Naive B cell (primary cell): ENCODE measurements around the gene SLC25A6. TPM values are rescaled to one million over a fixed set of nuclear protein-coding genes. Genes with fewer than 3 reads are reported as not detected.
"Not testable (repeated sequence)": the region's sequence is repeated elsewhere in the genome, so short reads cannot be mapped to it uniquely, and the experiment has no call there.

Source experiments
- ATAC-seq, 2 donors: fragments of 150-1000 bp; cut with Tn5 transposase; 2 replicates each; pipeline ENCODE4 v1.10.0; 2021; ENCODE audit warnings: low read depth in 2 of 2, mild to moderate bottlenecking in 2 of 2, moderate library complexity in 2 of 2
- DNase-seq: peaks from one replicate; pipeline ENCODE4 v3.0.0; 2022
- H3K27ac Mint-ChIP-seq, 6 donors: one replicate each; pipeline ENCODE4 v1.8.0; 2020 to 2022; ENCODE audit warnings: mild to moderate bottlenecking in 6 of 6, mixed read lengths in 6 of 6, moderate library complexity in 5 of 6, inconsistent platforms in 2 of 6
- H3K27me3 Mint-ChIP-seq, 3 donors: one replicate each; pipeline ENCODE4 v1.8.0; 2021 to 2022; ENCODE audit warnings: mixed read lengths in 3 of 3, mild to moderate bottlenecking in 1 of 3
- H3K36me3 Mint-ChIP-seq, 2 donors: one replicate each; pipeline ENCODE4 v1.8.0; 2020 to 2022; ENCODE audit warnings: mixed read lengths in 2 of 2, inconsistent platforms in 1 of 2, mild to moderate bottlenecking in 1 of 2
- H3K4me1 Mint-ChIP-seq, 3 donors: one replicate each; pipeline ENCODE4 v1.8.0; 2020 to 2022; ENCODE audit warnings: mixed read lengths in 3 of 3, inconsistent platforms in 1 of 3, mild to moderate bottlenecking in 1 of 3, moderate library complexity in 1 of 3
- H3K4me3 Mint-ChIP-seq, 8 donors: one replicate each; pipeline ENCODE4 v1.8.0; 2020 to 2022; ENCODE audit warnings: mild to moderate bottlenecking in 8 of 8, mixed read lengths in 8 of 8, moderate library complexity in 8 of 8, inconsistent platforms in 2 of 8
- H3K9me3 Mint-ChIP-seq, 7 donors: one replicate each; pipeline ENCODE4 v1.8.0; 2020 to 2022; ENCODE audit warnings: mixed read lengths in 7 of 7, mild to moderate bottlenecking in 5 of 7, inconsistent platforms in 2 of 7, moderate library complexity in 1 of 7
- polyA plus RNA-seq, 6 donors: library from polyadenylated mRNA; unstranded; fragments of 300-500 nt; fragmentation: Illumina TruSeq; gene quantifications; one replicate each; pipeline ENCODE4 v1.2.3, GENCODE V29; 2021; ENCODE audit warnings: low read depth in 6 of 6

SLC25A6 gene
- polyA plus RNA-seq, 6 donors from 2014 or later, result 411 to 627 (median 548) TPM

DNA sequence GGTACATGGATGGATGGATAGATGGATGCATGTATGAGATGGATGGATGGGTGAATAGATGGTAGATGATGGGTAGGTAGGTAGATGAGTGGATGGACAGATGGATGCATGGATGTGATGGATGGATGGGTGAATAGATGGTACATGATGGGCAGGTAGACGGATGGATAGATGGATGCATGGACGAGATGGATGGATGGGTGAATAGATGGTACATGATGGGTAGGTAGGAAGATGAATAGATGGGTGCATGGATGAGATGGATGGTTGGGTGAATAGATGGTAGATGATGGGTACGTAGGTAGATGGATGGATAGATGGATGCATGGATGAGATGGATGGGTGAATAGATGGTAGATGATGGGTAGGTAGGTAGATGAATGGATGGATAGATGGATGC is 12.0 kb upstream of the SLC25A6 start:
- not testable (repeated sequence) for H3K27ac Mint-ChIP-seq, DNase-seq, H3K4me3 Mint-ChIP-seq, ATAC-seq, H3K4me1 Mint-ChIP-seq, H3K9me3 Mint-ChIP-seq, H3K27me3 Mint-ChIP-seq, H3K36me3 Mint-ChIP-seq

DNA sequence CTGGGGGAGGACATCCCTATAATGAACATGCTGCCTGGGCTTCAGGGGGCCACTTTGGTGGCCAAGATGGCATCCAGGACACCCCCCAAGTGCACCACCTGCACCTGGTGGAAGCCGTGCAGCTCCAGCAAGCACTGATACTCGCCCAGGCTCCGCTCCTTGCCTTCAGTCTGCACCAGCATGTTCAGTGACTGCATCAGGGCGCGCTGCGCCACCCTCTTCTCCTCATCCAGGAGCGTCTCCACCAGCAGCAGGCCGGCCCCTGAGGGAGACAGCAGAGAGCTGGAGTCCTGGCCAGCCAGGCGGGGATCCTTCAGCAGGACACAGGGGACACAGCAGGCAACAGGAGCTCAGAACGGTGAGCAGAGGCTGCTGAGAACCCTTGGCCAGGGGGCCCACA is 11.3 kb upstream of the SLC25A6 start:
- H3K27ac Mint-ChIP-seq, result no peak overlapping the region
- no peaks in the 10 kb centered on the region for H3K27me3 Mint-ChIP-seq
- no peaks in the 10 kb centered on the region for H3K36me3 Mint-ChIP-seq
- H3K4me1 Mint-ChIP-seq, result peaks cover 0 to 6% (median 0%) of the 10 kb centered on the region in 3 donors
- no peak overlapping the region for H3K4me3 Mint-ChIP-seq
- no peaks in the 10 kb centered on the region for H3K9me3 Mint-ChIP-seq
- DNase-seq (no peak), ATAC-seq (no peak)

DNA sequence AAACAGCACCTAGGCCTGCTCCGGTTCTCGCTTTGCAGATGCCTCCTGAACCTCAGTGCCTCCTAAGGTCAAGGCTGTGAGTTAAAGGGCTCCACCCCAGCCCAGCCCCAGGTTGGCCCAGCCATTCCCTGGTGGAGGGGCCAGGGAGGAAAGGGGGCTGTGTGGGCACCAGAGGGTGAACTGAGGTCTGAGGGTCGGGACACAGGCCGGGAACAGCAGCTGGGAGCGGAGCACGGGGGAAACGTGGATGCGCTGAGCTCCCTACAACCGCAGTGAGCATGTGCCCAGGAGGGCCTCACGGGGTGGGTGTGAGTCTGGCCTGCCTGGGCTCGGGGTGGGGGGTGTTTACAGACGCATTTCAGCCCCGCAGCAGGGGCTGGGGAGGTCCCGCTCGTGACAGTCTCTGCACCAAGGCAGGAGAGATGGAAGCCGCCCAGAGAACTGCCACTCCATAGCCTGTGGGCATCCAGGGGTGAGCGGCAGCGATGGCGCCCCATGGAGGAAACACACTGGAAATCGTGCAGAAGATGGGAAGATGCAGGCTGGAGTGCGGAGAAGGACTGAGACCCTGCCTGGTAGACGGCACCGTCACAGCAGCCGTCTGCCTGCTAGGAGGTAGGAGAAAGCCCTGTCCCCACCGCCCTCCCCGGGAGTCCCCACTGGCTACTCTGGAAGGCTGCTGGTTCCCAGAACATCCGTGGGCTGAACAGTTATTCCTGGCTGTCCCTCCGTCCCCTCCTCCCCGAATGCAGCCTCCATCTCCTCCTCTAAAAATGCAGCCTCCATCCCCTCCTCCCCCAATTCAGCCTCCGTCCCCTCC is 9.9 kb upstream of the SLC25A6 start:
- Mint-ChIP-seq H3K36me3 (no peaks in the 10 kb centered on the region), H3K27me3 (no peaks in the 10 kb centered on the region), H3K4me3 (no peak overlapping the region), H3K9me3 (no peaks in the 10 kb centered on the region), H3K4me1 (peaks cover 0 to 6% (median 0%) of the 10 kb centered on the region in 3 donors), H3K27ac (no peak overlapping the region)
- ATAC-seq (no peak), DNase-seq (no peak)

DNA sequence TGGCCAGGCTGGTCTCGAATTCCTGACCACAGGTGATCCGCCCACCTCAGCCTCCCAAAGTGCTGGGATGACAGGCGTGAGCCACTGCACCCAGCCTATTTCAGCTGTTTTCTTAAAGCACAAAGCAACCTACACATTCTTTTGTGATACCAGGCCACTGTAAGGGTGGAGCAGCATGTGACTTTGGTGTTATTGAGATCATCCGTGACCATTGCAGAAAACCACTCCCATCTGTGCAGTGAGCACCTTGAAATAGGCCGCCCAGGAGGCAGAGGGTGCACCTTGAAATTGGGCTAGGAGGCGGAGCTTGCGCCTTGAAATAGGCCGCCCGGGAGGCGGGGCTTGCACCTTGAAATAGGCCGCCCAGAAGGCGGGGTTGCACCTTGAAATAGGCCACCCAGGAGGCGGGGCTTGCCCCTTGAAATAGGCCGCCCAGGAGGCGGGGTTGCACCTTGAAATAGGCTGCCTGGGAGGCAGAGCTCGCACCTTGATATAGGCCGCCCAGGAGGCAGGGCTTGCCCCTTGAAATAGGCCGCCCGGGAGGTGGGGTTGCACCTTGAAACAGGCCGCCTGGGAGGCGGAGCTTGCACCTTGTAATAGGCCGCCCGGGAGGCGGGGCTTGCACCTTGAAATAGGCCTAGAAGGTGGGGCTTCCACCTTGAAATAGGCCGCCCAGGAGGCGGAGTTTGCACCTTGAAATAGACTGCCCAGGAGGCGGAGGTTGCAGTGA is 9.0 kb upstream of the SLC25A6 start:
- peak overlapping the region in 1 of 6 donors; percentile 60 for H3K27ac Mint-ChIP-seq
- ATAC-seq, result no peak

DNA sequence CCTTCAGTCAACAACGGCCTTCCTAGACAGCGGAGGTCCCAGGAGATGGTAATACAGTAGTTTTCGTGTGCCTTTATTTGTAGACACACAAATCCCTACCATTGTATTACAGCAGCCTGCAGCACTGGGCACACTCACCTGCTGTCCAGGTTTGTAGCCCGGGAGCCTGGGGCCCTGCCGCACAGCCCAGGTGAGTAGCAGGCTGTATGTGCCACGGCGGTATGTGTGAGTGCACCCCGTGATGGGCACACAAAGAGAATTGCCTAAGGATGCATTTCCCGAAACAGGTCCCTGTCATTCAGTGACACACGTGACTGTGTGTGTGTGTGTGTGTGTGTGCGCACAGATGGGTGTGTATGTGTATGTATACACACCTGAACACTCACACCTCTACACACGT is 8.1 kb upstream of the SLC25A6 start:
- H3K9me3 Mint-ChIP-seq, result peaks cover 0 to 5% (median 0%) of the 10 kb centered on the region in 7 donors
- no peaks in the 10 kb centered on the region for H3K27me3 Mint-ChIP-seq
- peak overlapping the region in 1 of 8 donors; percentile 40 for H3K4me3 Mint-ChIP-seq
- no peak overlapping the region for H3K27ac Mint-ChIP-seq
- DNase-seq (no peak), ATAC-seq (no peak)
- H3K4me1 Mint-ChIP-seq, result peaks cover 11 to 18% (median 12%) of the 10 kb centered on the region in 3 donors
- H3K36me3 Mint-ChIP-seq, result peaks cover 5 to 10% of the 10 kb centered on the region in 2 donors

More for the DNA sequence above, 9.0 kb upstream of the SLC25A6 start:
- Mint-ChIP-seq H3K4me1 (peaks cover 3 to 10% (median 5%) of the 10 kb centered on the region in 3 donors), H3K27me3 (no peaks in the 10 kb centered on the region), H3K9me3 (no peaks in the 10 kb centered on the region), H3K4me3 (no peak overlapping the region), H3K36me3 (peaks cover 2 to 3% of the 10 kb centered on the region in 2 donors)
- DNase-seq, result no peak

DNA sequence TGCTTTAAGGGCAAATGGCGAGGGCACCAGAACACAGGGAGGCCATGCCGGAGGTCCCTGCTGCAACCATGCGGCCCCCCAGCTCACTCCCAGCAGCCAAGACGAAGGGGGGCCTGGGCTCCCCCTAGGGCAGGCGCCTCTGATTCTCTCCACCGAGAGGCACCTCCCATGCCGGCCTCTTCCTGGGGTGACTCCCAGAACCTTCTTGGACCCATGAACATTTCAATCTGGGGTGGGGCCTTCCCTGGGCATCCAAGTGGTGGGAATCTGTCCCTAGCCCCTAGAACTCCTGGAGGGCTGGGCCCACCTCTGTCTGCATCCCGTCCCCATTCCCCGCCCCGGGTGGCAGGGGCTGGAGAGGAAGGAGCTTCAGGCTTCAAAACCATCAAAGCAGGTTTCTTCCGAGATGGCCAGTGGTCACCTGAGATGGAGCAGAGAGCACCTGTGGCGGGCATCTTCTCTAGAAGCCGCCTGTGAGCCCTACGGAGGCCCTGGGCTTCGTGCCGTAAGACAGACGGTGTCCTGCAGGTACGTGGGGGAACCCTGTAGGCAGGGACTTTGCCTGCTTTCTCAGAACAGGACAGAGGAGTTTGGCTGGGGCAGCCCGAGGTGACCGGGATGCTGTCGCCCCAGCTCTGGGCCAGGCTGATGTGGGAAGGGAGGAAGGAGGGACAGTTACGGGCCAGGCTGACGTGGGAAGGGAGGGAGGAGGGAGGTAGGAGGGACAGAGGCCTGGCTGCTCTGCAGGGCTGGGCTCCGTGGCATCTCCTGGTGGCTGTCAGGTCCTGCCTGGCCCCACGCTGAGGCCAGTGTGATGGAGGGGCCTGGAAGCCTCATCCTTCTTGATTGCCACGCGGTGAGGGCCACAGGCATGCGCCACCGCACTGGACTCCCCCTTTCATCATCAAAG is 6.8 kb upstream of the SLC25A6 start:
- Mint-ChIP-seq H3K27me3 (no peaks in the 10 kb centered on the region), H3K4me1 (peaks cover 19 to 29% (median 22%) of the 10 kb centered on the region in 3 donors), H3K4me3 (peak overlapping the region in 1 of 8 donors; percentile 61), H3K36me3 (peaks cover 5 to 10% of the 10 kb centered on the region in 2 donors), H3K27ac (no peak overlapping the region), H3K9me3 (peaks cover 0 to 5% (median 0%) of the 10 kb centered on the region in 7 donors)
- ATAC-seq, result no peak
- no peak for DNase-seq

DNA sequence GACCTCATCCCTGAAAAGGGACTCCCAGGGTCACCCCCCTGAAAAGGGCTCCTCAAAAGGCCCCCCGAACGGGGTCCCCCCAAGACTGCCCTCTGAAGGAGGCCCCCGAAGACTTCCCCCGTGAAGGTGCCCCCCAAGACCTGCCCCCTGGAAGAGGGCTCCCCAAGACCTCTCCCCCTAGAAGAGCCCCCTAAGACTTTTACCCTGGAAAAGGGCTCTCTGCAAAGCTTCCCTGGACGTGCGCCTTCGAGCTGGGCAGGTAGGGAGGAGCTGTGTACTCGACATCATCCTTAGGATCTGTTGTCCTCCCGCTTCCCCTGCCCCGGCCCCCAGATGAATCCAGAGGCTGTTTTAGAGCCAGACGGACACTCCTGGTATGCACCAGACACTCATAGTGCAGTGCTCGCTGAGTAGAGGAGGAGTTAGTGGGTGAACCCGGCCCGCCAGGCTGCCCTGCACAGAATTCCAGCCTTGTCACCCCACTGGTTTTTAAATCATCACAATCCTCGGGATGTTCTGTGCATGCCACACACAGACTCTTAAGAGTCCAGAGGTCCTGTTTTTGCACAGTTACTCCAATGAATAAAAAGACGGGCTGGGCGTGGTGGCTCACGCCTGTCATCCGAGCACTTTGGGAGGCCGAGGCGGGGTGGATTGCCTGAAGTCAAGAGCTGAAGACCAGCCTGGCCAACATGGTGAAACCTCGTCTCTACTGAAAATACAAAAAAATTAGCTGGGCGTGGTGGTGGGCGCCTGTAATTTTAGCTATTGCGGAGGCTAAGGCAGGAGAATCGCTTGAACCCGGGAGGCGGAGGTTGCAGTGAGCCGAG is 5.7 kb upstream of the SLC25A6 start:
- peaks cover 5 to 10% of the 10 kb centered on the region in 2 donors for H3K36me3 Mint-ChIP-seq
- peaks cover 0 to 5% (median 0%) of the 10 kb centered on the region in 7 donors for H3K9me3 Mint-ChIP-seq
- no peaks in the 10 kb centered on the region for H3K27me3 Mint-ChIP-seq
- peak overlapping the region in 2 of 8 donors; percentile 22 to 66 for H3K4me3 Mint-ChIP-seq
- DNase-seq, result no peak
- peaks cover 28 to 37% (median 30%) of the 10 kb centered on the region in 3 donors for H3K4me1 Mint-ChIP-seq
- ATAC-seq, result no peak
- H3K27ac Mint-ChIP-seq, result no peak overlapping the region

DNA sequence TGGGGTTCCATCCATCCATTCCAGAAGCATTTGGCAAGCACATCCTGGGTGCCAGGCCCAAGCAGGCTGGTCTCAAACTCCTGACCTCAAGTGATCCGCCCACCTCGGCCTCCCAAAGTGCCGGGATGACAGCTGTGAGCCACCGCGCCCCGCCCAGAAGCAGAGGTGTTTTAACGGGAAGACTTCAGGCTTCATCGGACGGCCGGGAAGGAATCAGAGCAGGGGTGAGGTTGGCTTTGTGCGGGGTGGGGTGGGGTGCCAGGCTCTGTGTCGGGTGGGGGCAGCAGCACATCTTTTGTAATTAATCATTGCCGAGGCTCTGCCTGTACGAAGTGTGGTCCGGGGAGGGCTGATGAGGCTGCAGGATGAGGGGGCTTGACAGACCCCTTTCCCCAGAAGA is 5.1 kb upstream of the SLC25A6 start:
- H3K4me1 Mint-ChIP-seq, result peaks cover 28 to 37% (median 30%) of the 10 kb centered on the region in 3 donors
- H3K36me3 Mint-ChIP-seq, result peaks cover 5 to 10% of the 10 kb centered on the region in 2 donors
- peak overlapping the region in 1 of 8 donors; percentile 7 for H3K4me3 Mint-ChIP-seq
- H3K9me3 Mint-ChIP-seq, result peaks cover 0 to 5% (median 0%) of the 10 kb centered on the region in 7 donors
- DNase-seq (no peak), ATAC-seq (no peak)
- no peak overlapping the region for H3K27ac Mint-ChIP-seq
- no peaks in the 10 kb centered on the region for H3K27me3 Mint-ChIP-seq

DNA sequence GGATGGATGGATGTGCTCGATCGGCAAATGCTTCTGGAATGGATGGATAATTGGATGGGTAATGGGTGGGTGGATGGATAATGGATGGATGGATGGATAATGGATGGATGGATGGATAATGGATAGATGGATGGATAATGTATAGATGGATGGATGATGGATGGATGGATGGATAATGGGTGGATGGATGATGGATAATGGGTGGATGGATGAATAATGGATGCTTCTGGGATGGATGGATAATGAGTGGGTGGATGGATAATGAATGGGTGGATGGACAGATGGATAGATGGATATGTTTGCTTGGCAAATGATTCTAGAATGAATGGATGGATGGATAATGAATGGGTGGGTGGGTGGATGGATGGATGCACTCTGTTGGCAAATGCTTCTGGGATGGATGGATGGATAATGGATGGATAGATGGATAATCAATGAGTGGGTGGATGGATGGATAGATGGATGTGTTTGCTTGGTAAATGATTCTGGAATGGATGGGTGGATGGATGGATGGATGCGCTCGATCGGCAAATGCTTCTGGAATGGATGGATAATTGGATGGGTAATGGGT is 3.8 kb upstream of the SLC25A6 start:
- Mint-ChIP-seq H3K27me3 (no peaks in the 10 kb centered on the region), H3K36me3 (peaks cover 5 to 10% of the 10 kb centered on the region in 2 donors), H3K27ac (peak overlapping the region in 2 of 6 donors; percentile 49 to 68), H3K9me3 (peaks cover 0 to 5% (median 0%) of the 10 kb centered on the region in 7 donors), H3K4me1 (peaks cover 28 to 37% (median 36%) of the 10 kb centered on the region in 3 donors), H3K4me3 (peak overlapping the region in 3 of 8 donors; percentile 2 to 52 (median 33))
- ATAC-seq (no peak), DNase-seq (no peak)

DNA sequence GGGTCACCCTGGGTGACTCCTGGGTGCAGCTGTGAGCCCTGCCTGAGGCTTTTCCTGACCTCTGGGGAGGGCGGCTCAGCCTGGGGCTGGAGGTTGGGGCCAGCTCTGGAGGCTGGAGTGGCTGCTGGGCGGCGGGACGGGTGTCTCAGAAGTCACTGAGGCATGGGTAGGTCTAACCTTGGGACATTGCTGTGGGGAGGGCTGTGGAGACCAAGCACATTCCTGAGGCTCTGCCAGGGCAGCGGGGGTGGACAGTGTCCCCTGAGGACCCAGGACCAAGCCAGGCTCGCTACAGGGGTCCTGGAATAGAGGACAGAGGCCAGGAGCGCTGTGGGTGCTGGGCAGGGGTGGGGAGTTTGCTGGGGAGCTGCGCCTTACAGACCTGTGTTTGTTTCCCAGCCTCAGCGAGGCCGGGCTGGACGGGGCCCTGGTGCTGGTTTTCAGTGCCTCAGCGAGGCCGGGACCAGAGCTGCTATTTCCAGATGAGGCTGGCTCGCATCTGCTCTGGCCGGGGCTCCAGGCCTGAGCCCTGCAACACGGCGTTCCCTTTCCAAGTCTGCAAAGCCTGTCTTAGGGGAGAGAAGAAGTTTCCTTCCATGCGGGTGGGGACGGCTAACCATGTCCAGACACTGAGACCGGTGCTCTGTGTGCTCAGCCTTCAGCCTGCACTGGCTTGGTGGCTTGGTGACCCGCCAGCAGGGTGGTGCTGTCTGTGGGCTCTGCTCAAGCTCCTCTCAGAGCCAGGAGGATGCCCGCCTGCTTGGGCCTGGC is 3.0 kb upstream of the SLC25A6 start:
- DNase-seq, result no peak
- no peak for ATAC-seq
- H3K4me1 Mint-ChIP-seq, result peaks cover 28 to 39% (median 37%) of the 10 kb centered on the region in 3 donors
- H3K4me3 Mint-ChIP-seq, result peak overlapping the region in 6 of 8 donors; percentile 42 to 93 (median 76)
- H3K36me3 Mint-ChIP-seq, result peaks cover 5 to 10% of the 10 kb centered on the region in 2 donors
- peak overlapping the region in 1 of 6 donors; percentile 96 for H3K27ac Mint-ChIP-seq
- no peaks in the 10 kb centered on the region for H3K27me3 Mint-ChIP-seq
- peaks cover 0 to 5% (median 0%) of the 10 kb centered on the region in 7 donors for H3K9me3 Mint-ChIP-seq

DNA sequence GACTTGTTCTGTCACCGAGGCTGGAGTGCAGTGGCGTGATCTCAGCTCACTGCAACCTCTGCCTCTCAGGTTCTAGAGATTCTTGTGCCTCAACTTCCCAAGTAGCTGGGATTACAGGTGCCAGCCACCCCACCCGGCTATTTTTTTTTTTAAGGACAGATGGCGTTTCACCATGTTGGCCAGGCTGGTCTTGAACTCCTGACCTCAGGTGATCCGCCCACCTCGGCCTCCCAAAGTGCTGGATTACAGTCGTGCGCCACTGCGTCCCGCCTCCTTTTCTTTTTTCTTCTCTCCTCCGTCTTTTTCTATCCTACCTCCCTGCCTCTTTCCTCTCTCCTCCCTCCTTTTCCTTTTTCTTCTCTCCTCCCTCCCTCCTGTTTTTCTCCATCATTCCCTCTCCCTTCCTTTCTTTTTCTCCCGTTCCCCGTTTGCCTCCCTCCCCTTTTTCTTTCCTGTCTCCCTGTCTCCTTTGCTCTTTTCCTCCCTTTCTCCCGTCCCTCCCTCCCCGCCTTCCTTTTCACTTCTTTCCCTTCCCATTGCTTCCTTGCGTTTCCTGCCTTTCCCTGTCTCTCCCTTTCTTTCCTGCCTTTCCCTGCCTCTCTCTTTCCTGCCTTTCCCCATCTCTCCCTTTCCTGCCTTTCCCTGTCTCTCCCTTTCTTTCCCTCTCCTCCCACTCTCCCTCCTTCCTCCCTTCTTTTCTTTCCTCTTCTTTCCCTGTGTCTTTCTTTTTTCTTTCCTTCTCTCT is 2.1 kb upstream of the SLC25A6 start:
- Mint-ChIP-seq H3K36me3 (peaks cover 5 to 10% of the 10 kb centered on the region in 2 donors), H3K27me3 (no peaks in the 10 kb centered on the region), H3K9me3 (peaks cover 0 to 5% (median 0%) of the 10 kb centered on the region in 7 donors), H3K4me1 (peaks cover 28 to 44% (median 39%) of the 10 kb centered on the region in 3 donors), H3K4me3 (peak overlapping the region; percentile 84 to 95 (median 87)), H3K27ac (peak overlapping the region in 4 of 6 donors; percentile 56 to 96 (median 82))
- no peak for DNase-seq
- ATAC-seq, result no peak
